NCI-H1436 treated with DMSO at 0.1 percent for 48 hours (cell line): ENCODE measurements around the gene KHNYN.
A peak's percentile ranks its signal among the peaks of the same experiment; 100 is the strongest.

ENCODE experiments used
- DNase-seq: peaks from one replicate; lab custom pipeline; 2025; lab: John Stamatoyannopoulos, UW

The KHNYN gene

GRCh38 chr14:24422694-24423601 is 6.8 kb upstream of the KHNYN start:
- DNase-seq: no peak

- DNase-seq: no peak
Measured at GRCh38 chr14:24425704-24426103, 4.0 kb upstream of the KHNYN start.

GRCh38 chr14:24426150-24426911 is 3.4 kb upstream of the KHNYN start:
- no peak for DNase-seq

- DNase-seq: no peak
Measured at GRCh38 chr14:24426912-24427536, 2.7 kb upstream of the KHNYN start.

- DNase-seq: no peak
Measured at GRCh38 chr14:24427537-24428508, 1.9 kb upstream of the KHNYN start.

GRCh38 chr14:24428628-24429394 is 943 bp upstream of the KHNYN start:
- DNase-seq: no peak

- no peak for DNase-seq
Measured at GRCh38 chr14:24430143-24430681, 458 bp downstream of the KHNYN start.

GRCh38 chr14:24430682-24431568 is 1.2 kb downstream of the KHNYN start:
- no peak for DNase-seq

GRCh38 chr14:24431569-24432258 is 2.0 kb downstream of the KHNYN start:
- DNase-seq: peak; percentile 67

GRCh38 chr14:24432259-24433131 is 2.7 kb downstream of the KHNYN start:
- DNase-seq: no peak

- no peak for DNase-seq
Measured at GRCh38 chr14:24434036-24434435, 4.3 kb downstream of the KHNYN start.

- DNase-seq: no peak
Measured at GRCh38 chr14:24434676-24435075, 4.9 kb downstream of the KHNYN start.

GRCh38 chr14:24435192-24435810 is 5.5 kb downstream of the KHNYN start:
- no peak for DNase-seq

- no peak for DNase-seq
Measured at GRCh38 chr14:24435998-24436354, 6.2 kb downstream of the KHNYN start.

- no peak for DNase-seq
Measured at GRCh38 chr14:24436355-24437019, 6.7 kb downstream of the KHNYN start.

GRCh38 chr14:24437020-24437735 is 7.4 kb downstream of the KHNYN start:
- no peak for DNase-seq
